NCI-H774 (cell line): ENCODE results near the gene PNPT1.
"Not testable (repeated sequence)": the region's sequence is repeated elsewhere in the genome, so short reads cannot be mapped to it uniquely, and the experiment has no call there.

Source experiments
- DNase-seq: peaks from one replicate; lab custom pipeline; 2025; lab: John Stamatoyannopoulos, UW

Gene PNPT1

GRCh38 chr2:55596795-55597194, 96.8 kb downstream of the PNPT1 start:
- not testable (repeated sequence) for DNase-seq

- DNase-seq: no peak
Measured at GRCh38 chr2:55595536-55595935, 98.1 kb downstream of the PNPT1 start.

DNA sequence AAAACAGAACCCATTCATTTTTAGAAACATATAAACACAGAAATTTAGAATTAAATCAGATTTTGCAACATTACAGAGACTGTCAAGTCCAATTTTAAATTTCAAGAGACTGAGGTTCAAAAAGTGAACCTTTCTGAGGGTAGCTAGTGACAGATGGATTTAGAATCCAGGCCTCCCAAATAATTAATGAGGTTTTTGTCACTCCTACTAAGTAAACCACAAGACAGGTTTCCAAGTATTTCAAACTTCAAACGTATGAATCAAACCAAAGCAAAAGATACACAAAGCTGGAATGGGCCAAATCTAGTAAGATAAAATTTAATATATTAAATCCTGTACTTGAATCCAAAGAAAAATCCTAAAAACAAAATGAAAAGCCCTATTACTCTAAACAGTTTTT, 101.5 kb downstream of the PNPT1 start:
- DNase-seq: no peak

- DNase-seq: no peak
Measured at GRCh38 chr2:55590810-55591440, 102.7 kb downstream of the PNPT1 start.

GRCh38 chr2:55585451-55586080, 108.1 kb downstream of the PNPT1 start:
- DNase-seq: no peak
